GM23248 (cell line): Measurements from ENCODE around the gene SLC6A9. TPM values are rescaled to one million over a fixed set of nuclear protein-coding genes. Genes with fewer than 3 reads are reported as not detected.

ENCODE experiments used
- DNase-seq: peaks from one replicate; pipeline ENCODE4 v3.0.0-alpha.2; 2015
- H2AFZ ChIP-seq: fragments of 200-600 bp; sonication (generic); 2 replicates; pipeline ENCODE4 v1.6.1; 2016; ENCODE audit warnings: antibody characterized with exemption
- H3F3A ChIP-seq: fragments of 200-600 bp; sonication (generic); 2 replicates; pipeline ENCODE4 v1.6.1; 2016; ENCODE audit warnings: mild to moderate bottlenecking, antibody characterized with exemption, mixed run types; ENCODE audit not compliant: insufficient read depth
- H3K27ac ChIP-seq: fragments of 200-600 bp; sonication (generic); 2 replicates; pipeline ENCODE4 v1.5.1; 2016; ENCODE audit warnings: mild to moderate bottlenecking
- H3K27me3 ChIP-seq: fragments of 200-600 bp; sonication (generic); replicated peaks from 2 replicates; pipeline ENCODE4 v1.6.1; 2016; ENCODE audit warnings: mild to moderate bottlenecking; ENCODE audit not compliant: insufficient read depth
- H3K36me3 ChIP-seq: fragments of 200-600 bp; sonication (generic); 2 replicates; pipeline ENCODE4 v1.6.1; 2016; ENCODE audit warnings: low read depth, mild to moderate bottlenecking
- H3K4me1 ChIP-seq: fragments of 200-600 bp; sonication (generic); 2 replicates; pipeline ENCODE4 v1.6.1; 2016; ENCODE audit warnings: mild to moderate bottlenecking; ENCODE audit not compliant: insufficient read depth
- H3K4me2 ChIP-seq: fragments of 200-600 bp; sonication (generic); one replicate; pipeline ENCODE4 v1.6.1; 2016; ENCODE audit warnings: mild to moderate bottlenecking; ENCODE audit not compliant: unreplicated experiment
- H3K4me3 ChIP-seq: fragments of 200-600 bp; sonication (generic); 2 replicates; pipeline ENCODE4 v1.5.1; 2016; ENCODE audit warnings: mild to moderate bottlenecking
- H3K79me2 ChIP-seq: fragments of 200-600 bp; sonication (generic); 2 replicates; pipeline ENCODE4 v1.6.1; 2016; ENCODE audit warnings: mild to moderate bottlenecking; ENCODE audit not compliant: insufficient read depth
- H3K9ac ChIP-seq: fragments of 200-600 bp; sonication (generic); 2 replicates; pipeline ENCODE4 v1.6.1; 2016; ENCODE audit warnings: mild to moderate bottlenecking
- H3K9me2 ChIP-seq: fragments of 200-600 bp; sonication (generic); 2 replicates; pipeline ENCODE4 v1.6.1; 2016; ENCODE audit warnings: mixed run types, mild to moderate bottlenecking, moderate library complexity; ENCODE audit not compliant: insufficient read depth
- H3K9me3 ChIP-seq: fragments of 200-600 bp; sonication (generic); one replicate; pipeline ENCODE4 v1.6.1; 2017; ENCODE audit warnings: low read depth
- H4K20me1 ChIP-seq: fragments of 200-600 bp; sonication (generic); 2 replicates; pipeline ENCODE4 v1.6.0; 2016; ENCODE audit not compliant: insufficient read depth
- EZH2 ChIP-seq: fragments of 200-600 bp; sonication (generic); IDR thresholded peaks from 2 replicates; pipeline ENCODE4 v1.6.1; 2018; ENCODE audit warnings: antibody characterized with exemption, mild to moderate bottlenecking; ENCODE audit not compliant: insufficient read depth, poor library complexity, severe bottlenecking
- EZH2phosphoT487 ChIP-seq: fragments of 200-600 bp; sonication (generic); IDR thresholded peaks from 2 replicates; pipeline ENCODE4 v1.6.1; 2018; ENCODE audit warnings: antibody characterized with exemption, moderate library complexity, mild to moderate bottlenecking, low read depth; ENCODE audit not compliant: insufficient read depth
- WGBS, 2 experiments: methylation state at CpG; one replicate each; pipeline ENCODE4 v1.1.6; 2015 to 2017; ENCODE audit warnings: low lambda C conversion rate in 2 of 2, low coverage in 1 of 2; ENCODE audit errors: missing lambda C conversion rate in 2 of 2; 5-methylcytosine and 5-hydroxymethylcytosine counted together
- in situ Hi-C: fragments of 300-500 bp; cut with MboI; formaldehyde crosslinking; loops from 2 replicates; pipeline ENCODE4 v1.15.0; 2020
- polyA plus RNA-seq: library from polyadenylated mRNA; unstranded; fragments of >200 nt; fragmentation: Nextera tagmentation; extraction: Ambion mirVana; gene quantifications from 2 replicates; pipeline ENCODE4 v1.2.1, GENCODE V29; 2016
- total RNA-seq: library from RNA; depleted of rRNA; stranded (reverse); fragments of >200 nt; shearing (Covaris generic); gene quantifications from 2 replicates; pipeline ENCODE4 v1.2.3, GENCODE V29; 2014

Gene SLC6A9
- total and polyA plus RNA-seq, 2 experiments from 2014 or later = 22.2 to 34.6 TPM

DNA sequence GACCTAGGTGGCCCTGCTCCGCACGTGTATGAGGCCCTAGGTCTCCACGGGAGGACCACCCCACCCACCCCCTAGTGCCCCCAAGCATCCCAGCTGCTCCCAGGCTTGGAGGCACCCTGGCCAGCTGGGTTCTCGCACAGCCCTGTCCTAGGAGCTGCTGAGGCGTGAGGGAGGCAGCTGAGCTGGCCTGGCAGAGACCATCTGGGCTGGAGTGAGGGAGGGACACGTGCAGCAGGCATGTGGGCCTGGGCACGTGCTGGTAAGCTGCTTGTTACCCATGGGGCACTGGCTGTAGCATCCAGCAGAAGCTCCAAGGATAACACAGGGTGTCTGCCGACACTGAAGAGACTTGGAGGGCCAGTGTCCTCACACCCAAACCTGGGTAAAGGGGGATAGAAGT is 10.1 kb downstream of the SLC6A9 start:
- Histone ChIP-seq H3K27me3 (no peaks in the 10 kb centered on the region), H3K9ac (no peak overlapping the region), H3K27ac (no peak overlapping the region), H3K9me2 (no peaks in the 10 kb centered on the region), H4K20me1 (no peaks in the 10 kb centered on the region), H3F3A (no peaks in the 10 kb centered on the region), H3K36me3 (no peaks in the 10 kb centered on the region; the same call in 1 of the 2 replicates), H2AFZ (no peak overlapping the region), H3K9me3 (no peaks in the 10 kb centered on the region), H3K4me2 (no peak overlapping the region), H3K4me3 (no peak overlapping the region), H3K4me1 (no peaks in the 10 kb centered on the region), H3K79me2 (no peaks in the 10 kb centered on the region; the same call in 1 of the 2 replicates)
- 78 to 86% methylated on average over 6 to 8 of the region's 8 CpGs for WGBS, 2 experiments
- DNase-seq = no peak
- in situ Hi-C loops = no loop called here
- no peak for TF ChIP-seq EZH2

GRCh38 chr1:44020464-44020863 is 10.8 kb downstream of the SLC6A9 start:
- 68 to 75% methylated on average over 6 of the region's 6 CpGs for WGBS, 2 experiments
- Histone ChIP-seq H3K27me3 (no peaks in the 10 kb centered on the region), H3K9me2 (no peaks in the 10 kb centered on the region), H3K9me3 (no peaks in the 10 kb centered on the region), H4K20me1 (no peaks in the 10 kb centered on the region), H3F3A (no peaks in the 10 kb centered on the region), H3K27ac (no peak overlapping the region), H3K9ac (no peak overlapping the region), H3K4me1 (no peaks in the 10 kb centered on the region), H3K4me3 (no peak overlapping the region), H3K36me3 (no peaks in the 10 kb centered on the region; the same call in 1 of the 2 replicates), H2AFZ (no peak overlapping the region), H3K79me2 (no peaks in the 10 kb centered on the region), H3K4me2 (no peak overlapping the region)
- TF ChIP-seq EZH2 (no peak), EZH2phosphoT487 (no peak)
- no peak for DNase-seq
- in situ Hi-C loops = no loop called here

GRCh38 chr1:44019466-44019948 is 11.8 kb downstream of the SLC6A9 start:
- in situ Hi-C loops = no loop called here
- 88% methylated on average over 11 to 13 of the region's 13 CpGs for WGBS, 2 experiments
- Histone ChIP-seq H3K27me3 (no peaks in the 10 kb centered on the region), H2AFZ (no peak overlapping the region), H3K79me2 (no peaks in the 10 kb centered on the region), H3F3A (no peaks in the 10 kb centered on the region), H3K9me3 (no peaks in the 10 kb centered on the region), H3K27ac (no peak overlapping the region), H3K4me2 (no peak overlapping the region), H3K9ac (no peak overlapping the region), H3K4me1 (no peaks in the 10 kb centered on the region), H4K20me1 (no peaks in the 10 kb centered on the region), H3K4me3 (no peak overlapping the region), H3K9me2 (no peaks in the 10 kb centered on the region), H3K36me3 (no peaks in the 10 kb centered on the region; the same call in 1 of the 2 replicates)
- no peak for TF ChIP-seq EZH2
- no peak for TF ChIP-seq EZH2phosphoT487
- DNase-seq = no peak

GRCh38 chr1:44016890-44017400 is 14.3 kb downstream of the SLC6A9 start:
- H3K27me3 ChIP-seq = no peaks in the 10 kb centered on the region
- H3K36me3 ChIP-seq = no peaks in the 10 kb centered on the region
- no peak overlapping the region for H3K9ac ChIP-seq
- H3K9me2 ChIP-seq = no peaks in the 10 kb centered on the region
- TF ChIP-seq EZH2 = no peak
- TF ChIP-seq EZH2phosphoT487 = no peak
- no peak overlapping the region for H3K4me3 ChIP-seq
- H4K20me1 ChIP-seq = no peaks in the 10 kb centered on the region
- no peaks in the 10 kb centered on the region for H3K79me2 ChIP-seq
- DNase-seq = no peak
- no peaks in the 10 kb centered on the region for H3K4me1 ChIP-seq
- no peak overlapping the region for H3K4me2 ChIP-seq
- in situ Hi-C loops = no loop called here
- WGBS, 2 experiments = 84 to 85% methylated on average over 11 to 20 of the region's 20 CpGs
- H2AFZ ChIP-seq = no peak overlapping the region
- no peaks in the 10 kb centered on the region for H3K9me3 ChIP-seq
- no peaks in the 10 kb centered on the region for H3F3A ChIP-seq
- no peak overlapping the region for H3K27ac ChIP-seq
